Pancreas (tissue), 10 donors: ENCODE measurements around the gene E2F2. TPM values are rescaled to one million over a fixed set of nuclear protein-coding genes. Genes with fewer than 3 reads are reported as not detected.

Experiments
- ATAC-seq, 4 donors: fragments of 200-7000 bp; cut with Tn5 transposase; one replicate each; pipeline versions ENCODE4 v1.8.0 to v1.9.1; 2020; ENCODE audit warnings: mild to moderate bottlenecking in 4 of 4, moderate library complexity in 4 of 4
- DNase-seq, 6 donors: peaks; one replicate each; pipeline ENCODE4 v3.0.0-alpha.2; 2020
- FAIRE-seq: peaks from 2 replicates; lab custom pipeline; 2012; peaks lifted over from hg19 to GRCh38; lab: Jason Lieb, UNC
- H3K27ac ChIP-seq, 4 donors: fragments of 200-600 bp; sonication (generic); 1 replicate in 3 of 4; 2 replicates in 1 of 4; pipeline versions ENCODE4 v1.5.0 to v1.8.0; 2020
- H3K27me3 ChIP-seq, 4 donors: fragments of 200-600 bp; one replicate each; pipeline ENCODE4 v1.8.0; 2021
- H3K36me3 ChIP-seq, 3 donors: fragments of 200-600 bp; sonication (generic) in 1 of 3; one replicate each; pipeline versions ENCODE4 v1.5.0 to v1.8.0; 2020 to 2021
- H3K4me1 ChIP-seq, 3 donors: fragments of 200-600 bp; one replicate each; pipeline ENCODE4 v1.8.0; 2021
- H3K4me3 ChIP-seq, 4 donors: fragments of 200-600 bp; sonication (generic) in 2 of 4; one replicate each; pipeline versions ENCODE4 v1.5.0 to v1.8.0; 2020 to 2021
- H3K9me3 ChIP-seq, 4 donors: fragments of 200-600 bp; one replicate each; pipeline ENCODE4 v1.8.0; 2021
- WGBS, 2 donors: extraction: QIAGEN DNeasy Blood & Tissue Kit; methylation state at CpG; one replicate each; pipeline ENCODE4 v1.1.7; 2013; 5-methylcytosine and 5-hydroxymethylcytosine counted together
- intact Hi-C, 3 donors: fragments of 100-400 bp; cut with DNase I; formaldehyde crosslinking; loops; one replicate each; pipeline versions ENCODE4 v1.11.1 to v1.14.2; 2022
- polyA plus RNA-seq, 2 donors: library from polyadenylated mRNA; stranded (reverse); fragments of 200-250 nt; gene quantifications; one replicate each; pipeline ENCODE4 v1.2.3, GENCODE V29; 2013
- total RNA-seq, 6 donors: library from RNA; stranded (reverse); fragmentation: NEBNext Ultra II Directional in 4 of 6; extraction: Animal tissue kit (Norgen Biotek cat#: 25700) in 4 of 6; gene quantifications; one replicate each; pipeline versions ENCODE4 v1.2.1 to v1.2.4, GENCODE V29; 2021 to 2023
- TF ChIP-seq, protein P1 (sequence below), 4 donors: fragments of 200-600 bp; sonication (generic) in 3 of 4; IDR thresholded peaks; one replicate each; pipeline versions ENCODE4 v1.5.0 to v1.8.0; 2021; ENCODE audit warnings: antibody characterized with exemption in 4 of 4
- donor health status: healthy with polysubstance abuse.
- donor health status: DM: no; HTN: no; CAD: no; lungs with moderate emphysema.
- donor health status: DM: no; HTN: no; CAD: no.
- donor health status: control.
- donor health status: control.
- donor health status: Bipolar disorder and iron deficiency.
- donor health status: DM: yes; HTN: yes; CAD: no.
- donor health status: DM: no; HTN: no; CAD: no.
- donor health status: DM: no; HTN: no; CAD: no.
- donor health status: DM: yes; HTN: yes; CAD: no.

E2F2 gene
- total and polyA plus RNA-seq, 8 donors, result 0.04 to 0.40 (median 0.15) TPM; not detected in 2

DNA sequence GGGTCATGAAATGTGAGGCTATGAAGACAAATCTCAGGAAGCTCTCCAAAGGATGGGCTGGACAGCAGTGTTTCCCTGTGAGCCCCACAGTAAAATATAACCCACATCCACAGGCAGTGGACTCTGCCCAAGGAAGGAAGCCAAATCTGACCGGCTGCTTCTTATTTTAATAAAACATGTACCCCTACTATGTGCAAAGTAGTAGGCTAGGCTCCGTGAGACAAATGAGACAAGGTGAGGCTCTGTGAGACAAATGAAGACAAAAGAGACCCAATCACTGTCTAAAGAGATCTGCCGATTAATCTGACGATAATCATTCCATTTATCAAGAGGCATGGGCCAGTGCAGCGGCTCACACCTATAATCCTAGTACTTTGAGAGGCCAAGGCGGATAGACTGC is 49.1 kb downstream of the E2F2 start:
- TF ChIP-seq, protein P1, sequence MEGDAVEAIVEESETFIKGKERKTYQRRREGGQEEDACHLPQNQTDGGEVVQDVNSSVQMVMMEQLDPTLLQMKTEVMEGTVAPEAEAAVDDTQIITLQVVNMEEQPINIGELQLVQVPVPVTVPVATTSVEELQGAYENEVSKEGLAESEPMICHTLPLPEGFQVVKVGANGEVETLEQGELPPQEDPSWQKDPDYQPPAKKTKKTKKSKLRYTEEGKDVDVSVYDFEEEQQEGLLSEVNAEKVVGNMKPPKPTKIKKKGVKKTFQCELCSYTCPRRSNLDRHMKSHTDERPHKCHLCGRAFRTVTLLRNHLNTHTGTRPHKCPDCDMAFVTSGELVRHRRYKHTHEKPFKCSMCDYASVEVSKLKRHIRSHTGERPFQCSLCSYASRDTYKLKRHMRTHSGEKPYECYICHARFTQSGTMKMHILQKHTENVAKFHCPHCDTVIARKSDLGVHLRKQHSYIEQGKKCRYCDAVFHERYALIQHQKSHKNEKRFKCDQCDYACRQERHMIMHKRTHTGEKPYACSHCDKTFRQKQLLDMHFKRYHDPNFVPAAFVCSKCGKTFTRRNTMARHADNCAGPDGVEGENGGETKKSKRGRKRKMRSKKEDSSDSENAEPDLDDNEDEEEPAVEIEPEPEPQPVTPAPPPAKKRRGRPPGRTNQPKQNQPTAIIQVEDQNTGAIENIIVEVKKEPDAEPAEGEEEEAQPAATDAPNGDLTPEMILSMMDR (IDR thresholded peaks at IDR 0.05), result no peak
- 89 to 91% methylated on average over 6 of the region's 6 CpGs for WGBS, 2 donors
- intact Hi-C loops, result no loop called here
- no peak for ATAC-seq
- no peak for FAIRE-seq
- Histone ChIP-seq H3K36me3 (no peaks in the 10 kb centered on the region), H3K4me1 (peaks cover 4 to 16% (median 8%) of the 10 kb centered on the region in 3 donors), H3K4me3 (no peak overlapping the region), H3K27me3 (no peaks in the 10 kb centered on the region), H3K9me3 (no peaks in the 10 kb centered on the region), H3K27ac (no peak overlapping the region)
- no peak for DNase-seq

DNA sequence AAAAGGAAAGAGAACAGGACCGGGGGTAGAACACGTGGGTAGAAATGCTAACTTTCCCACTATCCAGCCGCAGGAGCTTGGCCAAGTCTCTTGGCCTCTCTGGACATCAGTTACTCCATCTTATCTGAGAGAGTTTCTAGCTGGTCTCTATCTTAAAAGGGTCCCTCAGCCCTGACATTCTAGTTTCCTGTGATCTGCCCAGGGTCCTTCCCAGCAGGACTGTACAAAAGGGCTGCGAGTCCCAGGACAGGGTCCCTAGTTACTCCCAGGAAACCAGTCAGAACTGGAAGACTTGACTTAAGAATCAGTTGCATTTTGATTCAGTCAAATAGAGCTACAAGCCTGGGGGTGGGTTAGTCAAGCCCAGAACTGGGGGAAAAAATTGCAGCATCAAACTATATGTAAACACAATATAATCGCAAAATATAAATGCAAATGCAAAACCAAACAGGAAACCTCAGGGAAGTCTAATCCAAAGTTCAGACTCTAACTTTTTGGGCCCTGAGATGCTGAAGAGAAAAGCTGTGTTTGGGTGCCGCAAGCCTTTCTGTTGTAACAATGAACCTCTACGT is 49.9 kb downstream of the E2F2 start:
- no peaks in the 10 kb centered on the region for H3K36me3 ChIP-seq
- no peaks in the 10 kb centered on the region for H3K9me3 ChIP-seq
- H3K4me3 ChIP-seq, result no peak overlapping the region
- TF ChIP-seq, protein P1 (IDR thresholded peaks at IDR 0.05), result no peak
- FAIRE-seq (no peak), ATAC-seq (no peak), DNase-seq (no peak)
- peaks cover 4 to 16% (median 8%) of the 10 kb centered on the region in 3 donors for H3K4me1 ChIP-seq
- WGBS, 2 donors, result 77 to 79% methylated on average over 7 of the region's 7 CpGs
- H3K27me3 ChIP-seq, result no peaks in the 10 kb centered on the region
- intact Hi-C loops, result no loop called here
- H3K27ac ChIP-seq, result no peak overlapping the region

DNA sequence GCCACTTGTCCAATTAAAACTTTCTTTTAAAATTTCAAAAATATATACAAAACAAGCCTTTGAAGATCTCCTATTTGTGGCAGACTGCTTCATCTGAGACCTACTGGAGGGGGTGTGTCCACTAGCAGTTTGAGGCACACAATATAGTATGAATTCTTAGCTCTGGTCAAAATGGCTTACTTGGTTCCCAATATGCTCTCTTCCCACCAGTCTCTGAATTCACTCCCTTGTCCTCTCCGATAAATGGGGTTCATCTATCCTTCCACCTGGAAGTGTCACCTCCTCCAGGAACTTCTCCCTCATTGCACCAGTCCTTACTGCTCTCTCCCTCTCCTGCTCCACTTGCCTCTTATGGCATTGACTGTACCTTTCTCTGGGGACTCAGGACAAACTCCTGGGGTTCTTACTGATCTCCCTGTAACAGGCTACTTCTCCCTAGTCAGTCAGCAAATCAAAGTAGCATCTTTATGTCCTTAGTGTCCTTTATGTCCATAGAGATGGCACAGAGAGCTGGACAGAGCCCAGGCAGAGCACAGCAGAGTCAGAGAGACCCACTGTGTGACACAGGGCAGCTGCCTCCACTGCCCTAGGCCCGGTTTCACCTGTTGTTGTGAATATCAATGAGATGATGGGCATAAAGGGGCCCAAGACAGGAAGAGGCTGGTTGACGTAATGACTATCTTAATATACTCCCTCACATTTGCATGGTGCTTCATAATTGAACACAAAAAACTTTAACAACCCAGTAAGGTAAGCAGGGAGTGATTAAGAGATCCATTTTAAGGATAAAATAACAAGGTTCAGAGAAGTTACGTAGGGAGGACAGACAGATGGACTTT is 50.6 kb downstream of the E2F2 start:
- ATAC-seq (no peak), DNase-seq (no peak), FAIRE-seq (no peak)
- H3K4me1 ChIP-seq, result peaks cover 4 to 16% (median 8%) of the 10 kb centered on the region in 3 donors
- no peak overlapping the region for H3K4me3 ChIP-seq
- H3K9me3 ChIP-seq, result no peaks in the 10 kb centered on the region
- no peaks in the 10 kb centered on the region for H3K36me3 ChIP-seq
- no peaks in the 10 kb centered on the region for H3K27me3 ChIP-seq
- intact Hi-C loops, result no loop called here
- 82 to 93% methylated on average over 4 of the region's 4 CpGs for WGBS, 2 donors
- H3K27ac ChIP-seq, result peak overlapping the region in 2 of 4 donors; percentile 69 to 71
- TF ChIP-seq, protein P1 (IDR thresholded peaks at IDR 0.05), result no peak

DNA sequence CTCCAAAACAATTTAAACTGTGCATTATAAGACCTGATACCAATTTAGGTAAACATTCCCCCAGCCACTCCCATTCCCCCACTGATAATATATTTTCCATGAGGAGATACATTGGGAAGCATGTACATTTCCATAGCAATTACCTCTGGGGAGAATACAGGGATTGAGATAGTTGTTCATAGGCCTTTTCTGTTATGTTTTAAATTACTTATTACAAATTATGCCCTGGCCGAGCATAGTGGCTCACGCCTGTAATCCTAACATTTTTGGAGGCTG is 51.4 kb downstream of the E2F2 start:
- FAIRE-seq (no peak), DNase-seq (no peak), ATAC-seq (no peak)
- H3K9me3 ChIP-seq, result no peaks in the 10 kb centered on the region
- no peaks in the 10 kb centered on the region for H3K27me3 ChIP-seq
- intact Hi-C loops, result no loop called here
- TF ChIP-seq, protein P1 (IDR thresholded peaks at IDR 0.05), result no peak
- H3K36me3 ChIP-seq, result no peaks in the 10 kb centered on the region
- H3K4me1 ChIP-seq, result peaks cover 4 to 23% (median 11%) of the 10 kb centered on the region in 3 donors
- peak overlapping the region; percentile 11 to 71 (median 52) for H3K27ac ChIP-seq
- no peak overlapping the region for H3K4me3 ChIP-seq
- WGBS, 2 donors, result 71 to 85% methylated on average over 2 of the region's 2 CpGs
